GM19043 (cell line): ENCODE measurements around the gene SERHL2.
"Not testable (repeated sequence)": the region's sequence is repeated elsewhere in the genome, so short reads cannot be mapped to it uniquely, and the experiment has no call there.

Experiments used
- ATAC-seq: cut with Tn5 transposase; IDR thresholded peaks from one replicate; pipeline ENCODE4 v1.9.1; 2021; ENCODE audit warnings: low read depth; ENCODE audit not compliant: unreplicated experiment

The SERHL2 gene

GRCh38 chr22:42553475-42554361 lies at the start of gene SERHL2:
SERHL2 (plus strand) TSS chr22:42553956; CDS start chr22:42554021, 65 bp downstream.
- ATAC-seq: peak; percentile 72

- not testable (repeated sequence) for ATAC-seq
Measured at GRCh38 chr22:42508327-42508974, 45.3 kb upstream of the SERHL2 start.

- ATAC-seq: not testable (repeated sequence)
Measured at GRCh38 chr22:42508975-42509364, 44.8 kb upstream of the SERHL2 start.

GRCh38 chr22:42509548-42509947 lies 44.2 kb upstream of the SERHL2 start:
- no peak for ATAC-seq

GRCh38 chr22:42511401-42511891 lies 42.3 kb upstream of the SERHL2 start:
- no peak for ATAC-seq

- ATAC-seq: not testable (repeated sequence)
Measured at GRCh38 chr22:42512273-42512990, 41.3 kb upstream of the SERHL2 start.

GRCh38 chr22:42514331-42514730 lies 39.4 kb upstream of the SERHL2 start:
- not testable (repeated sequence) for ATAC-seq

GRCh38 chr22:42515304-42515703 lies 38.5 kb upstream of the SERHL2 start:
- ATAC-seq: not testable (repeated sequence)

- ATAC-seq: no peak
Measured at GRCh38 chr22:42515896-42516295, 37.9 kb upstream of the SERHL2 start.

- ATAC-seq: not testable (repeated sequence)
Measured at GRCh38 chr22:42517103-42517502, 36.7 kb upstream of the SERHL2 start.

- ATAC-seq: not testable (repeated sequence)
Measured at GRCh38 chr22:42518638-42519524, 34.9 kb upstream of the SERHL2 start.

- ATAC-seq: peak; percentile 78
Measured at GRCh38 chr22:42519525-42520401, 34.0 kb upstream of the SERHL2 start, which contains the start of gene RRP7A. RRP7A (minus strand) TSS chr22:42519796; CDS start chr22:42519786, 10 bp downstream.

GRCh38 chr22:42521228-42521546 lies 32.6 kb upstream of the SERHL2 start:
- no peak for ATAC-seq

- ATAC-seq: no peak
Measured at GRCh38 chr22:42522546-42522945, 31.2 kb upstream of the SERHL2 start.

GRCh38 chr22:42528591-42529307 lies 25.0 kb upstream of the SERHL2 start:
- no peak for ATAC-seq

- not testable (repeated sequence) for ATAC-seq
Measured at GRCh38 chr22:42529435-42529834, 24.3 kb upstream of the SERHL2 start.

GRCh38 chr22:42531401-42532084 lies 22.2 kb upstream of the SERHL2 start:
- ATAC-seq: not testable (repeated sequence)

GRCh38 chr22:42533638-42533977 lies 20.1 kb upstream of the SERHL2 start:
- no peak for ATAC-seq
